Activated naive CD4-positive, alpha-beta T cell treated with Interleukin-2 at 50 U/mL for 16 hours (primary cell): ENCODE data around the gene FIGNL1.

Experiments
- DNase-seq: peaks from one replicate; pipeline ENCODE4 v3.0.0-alpha.2; 2020

FIGNL1 gene

GRCh38 chr7:50394315-50394714, 55.8 kb downstream of the FIGNL1 start:
- DNase-seq: no peak
